ENCODE measurements around the gene GBP4.

Gene GBP4

GRCh38 chr1:89149976-89150375, 48.8 kb downstream of the GBP4 start:
- no peak for TF ChIP-seq MAX (IDR thresholded peaks at IDR 0.05; ENCODE audit: low read depth, low read length)
- DNase-seq (ENCODE audit: low read depth) = no peak
- H3K4me3 ChIP-seq (ENCODE audit: low read depth, low read length) = no peak overlapping the region

- no peak overlapping the region for H3K4me3 ChIP-seq (ENCODE audit: low read depth, low read length)
- TF ChIP-seq POLR2A (IDR thresholded peaks at IDR 0.05; ENCODE audit: extremely low read depth, insufficient read length) (no peak), CTCF (IDR thresholded peaks at IDR 0.05; ENCODE audit: low read depth, low read length) (no peak), MAX (IDR thresholded peaks at IDR 0.05; ENCODE audit: low read depth, low read length) (no peak), MYC (IDR thresholded peaks at IDR 0.05; ENCODE audit: low read depth, low read length) (no peak)
- DNase-seq (ENCODE audit: low read depth) = no peak
These were observed 49.5 kb downstream of the GBP4 start for GRCh38 chr1:89149229-89149628.

GRCh38 chr1:89147678-89148658, 50.8 kb downstream of the GBP4 start:
- no peak for TF ChIP-seq MAX (IDR thresholded peaks at IDR 0.05; ENCODE audit: low read depth, low read length)
- TF ChIP-seq POLR2A (IDR thresholded peaks at IDR 0.05; ENCODE audit: extremely low read depth, insufficient read length) = no peak
- TF ChIP-seq CTCF (IDR thresholded peaks at IDR 0.05; ENCODE audit: low read depth, low read length) = no peak
- no peak for TF ChIP-seq MYC (IDR thresholded peaks at IDR 0.05; ENCODE audit: low read depth, low read length)
- no peak for DNase-seq (ENCODE audit: low read depth)
- no peak overlapping the region for H3K4me3 ChIP-seq (ENCODE audit: low read depth, low read length)

- no peak for DNase-seq (ENCODE audit: low read depth)
- no peak overlapping the region for H3K4me3 ChIP-seq (ENCODE audit: low read depth, low read length)
- TF ChIP-seq POLR2A (IDR thresholded peaks at IDR 0.05; ENCODE audit: extremely low read depth, insufficient read length) = no peak
- no peak for TF ChIP-seq MAX (IDR thresholded peaks at IDR 0.05; ENCODE audit: low read depth, low read length)
- no peak for TF ChIP-seq CTCF (IDR thresholded peaks at IDR 0.05; ENCODE audit: low read depth, low read length)
- no peak for TF ChIP-seq MYC (IDR thresholded peaks at IDR 0.05; ENCODE audit: low read depth, low read length)
These were observed 52.0 kb downstream of the GBP4 start for GRCh38 chr1:89146721-89147120.

GRCh38 chr1:89143484-89143883, 55.3 kb downstream of the GBP4 start:
- no peak for DNase-seq (ENCODE audit: low read depth)
- no peak for TF ChIP-seq CTCF (IDR thresholded peaks at IDR 0.05; ENCODE audit: low read depth, low read length)
- TF ChIP-seq MAX (IDR thresholded peaks at IDR 0.05; ENCODE audit: low read depth, low read length) = no peak
- no peak for TF ChIP-seq POLR2A (IDR thresholded peaks at IDR 0.05; ENCODE audit: extremely low read depth, insufficient read length)
- TF ChIP-seq MYC (IDR thresholded peaks at IDR 0.05; ENCODE audit: low read depth, low read length) = no peak

GRCh38 chr1:89142160-89142559, 56.6 kb downstream of the GBP4 start:
- no peak for DNase-seq (ENCODE audit: low read depth)
- no peak overlapping the region for H3K4me3 ChIP-seq (ENCODE audit: low read depth, low read length)
- TF ChIP-seq MYC (IDR thresholded peaks at IDR 0.05; ENCODE audit: low read depth, low read length) = no peak
- TF ChIP-seq POLR2A (IDR thresholded peaks at IDR 0.05; ENCODE audit: extremely low read depth, insufficient read length) = no peak
- TF ChIP-seq MAX (IDR thresholded peaks at IDR 0.05; ENCODE audit: low read depth, low read length) = no peak
- TF ChIP-seq CTCF (IDR thresholded peaks at IDR 0.05; ENCODE audit: low read depth, low read length) = no peak

More at GRCh38 chr1:89143484-89143883, 55.3 kb downstream of the GBP4 start:
- H3K4me3 ChIP-seq (ENCODE audit: low read depth, low read length) = no peak overlapping the region

Measured in NB4 (cell line).